Measurements from ENCODE around the gene IFITM1. TPM values are rescaled to one million over a fixed set of nuclear protein-coding genes. Genes with fewer than 3 reads are reported as not detected.

The IFITM1 gene
- total RNA-seq (2014; rRNA removed; shearing (Covaris generic)): 3.1 and 4.5 TPM in 2 replicates

DNA sequence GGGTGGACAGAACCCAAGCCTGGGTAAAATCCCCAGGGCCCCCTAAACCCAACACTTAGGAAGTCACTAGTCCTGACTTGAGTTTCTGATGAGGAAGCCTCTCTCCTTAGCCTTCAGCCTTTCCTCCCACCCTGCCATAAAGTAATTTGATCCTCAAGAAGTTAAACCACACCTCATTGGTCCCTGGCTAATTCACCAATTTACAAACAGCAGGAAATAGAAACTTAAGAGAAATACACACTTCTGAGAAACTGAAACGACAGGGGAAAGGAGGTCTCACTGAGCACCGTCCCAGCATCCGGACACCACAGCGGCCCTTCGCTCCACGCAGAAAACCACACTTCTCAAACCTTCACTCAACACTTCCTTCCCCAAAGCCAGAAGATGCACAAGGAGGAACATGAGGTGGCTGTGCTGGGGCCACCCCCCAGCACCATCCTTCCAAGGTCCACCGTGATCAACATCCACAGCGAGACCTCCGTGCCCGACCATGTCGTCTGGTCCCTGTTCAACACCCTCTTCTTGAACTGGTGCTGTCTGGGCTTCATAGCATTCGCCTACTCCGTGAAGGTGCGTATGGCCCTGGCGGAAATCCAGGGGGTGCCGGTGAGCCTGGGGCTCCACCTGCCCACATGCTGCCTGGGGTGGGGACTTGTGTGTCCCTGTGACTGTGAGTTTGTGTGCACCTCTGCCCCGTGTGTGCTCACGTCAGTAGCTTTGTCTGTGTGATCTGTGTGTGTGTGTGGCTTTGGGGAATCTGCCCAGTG is at the start of gene IFITM1:
Gene IFITM1, plus strand, starts transcription at position 254 of the 767 bp plus-strand sequence. Its CDS starts 131 bp downstream, at position 385.
- DNase-seq (ENCODE audit: low spot score): peak; percentile 22

DNA sequence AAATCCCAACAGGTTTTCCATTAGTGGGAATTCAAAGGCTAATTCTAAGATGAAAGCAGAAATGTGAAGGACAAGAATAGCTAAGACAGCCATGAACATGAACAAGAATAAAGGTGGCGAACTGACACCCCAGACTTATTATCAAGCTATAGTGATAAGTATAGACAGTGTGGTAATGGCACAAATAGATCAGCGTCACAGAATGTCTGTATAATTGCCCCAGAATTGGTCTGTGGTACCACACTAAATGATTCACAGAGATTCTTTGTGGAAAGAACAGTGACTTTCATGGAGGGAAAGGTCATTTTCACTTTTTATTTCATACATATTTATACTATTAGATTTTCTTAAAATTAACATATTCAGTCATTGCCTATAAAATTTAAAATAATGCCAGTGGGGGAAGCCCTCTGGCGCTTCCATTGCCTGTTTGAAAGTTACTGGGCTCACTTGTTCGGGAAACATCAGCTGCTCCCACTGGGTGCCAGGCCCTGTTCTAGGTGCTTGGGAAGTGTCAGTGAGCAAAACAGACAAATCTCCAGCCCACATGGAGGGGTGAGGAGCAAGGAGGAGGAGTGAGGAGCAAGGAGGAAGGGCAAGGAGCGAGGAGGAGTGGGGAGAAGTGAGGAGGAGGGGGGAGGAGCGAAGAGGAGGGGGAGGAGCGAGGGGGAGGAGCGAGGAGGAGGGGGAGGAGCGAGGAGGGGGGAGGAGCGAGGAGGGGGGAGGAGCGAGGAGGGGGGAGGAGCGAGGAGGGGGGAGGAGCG is 47.0 kb upstream of the IFITM1 start:
- DNase-seq (ENCODE audit: low spot score): no peak

DNA sequence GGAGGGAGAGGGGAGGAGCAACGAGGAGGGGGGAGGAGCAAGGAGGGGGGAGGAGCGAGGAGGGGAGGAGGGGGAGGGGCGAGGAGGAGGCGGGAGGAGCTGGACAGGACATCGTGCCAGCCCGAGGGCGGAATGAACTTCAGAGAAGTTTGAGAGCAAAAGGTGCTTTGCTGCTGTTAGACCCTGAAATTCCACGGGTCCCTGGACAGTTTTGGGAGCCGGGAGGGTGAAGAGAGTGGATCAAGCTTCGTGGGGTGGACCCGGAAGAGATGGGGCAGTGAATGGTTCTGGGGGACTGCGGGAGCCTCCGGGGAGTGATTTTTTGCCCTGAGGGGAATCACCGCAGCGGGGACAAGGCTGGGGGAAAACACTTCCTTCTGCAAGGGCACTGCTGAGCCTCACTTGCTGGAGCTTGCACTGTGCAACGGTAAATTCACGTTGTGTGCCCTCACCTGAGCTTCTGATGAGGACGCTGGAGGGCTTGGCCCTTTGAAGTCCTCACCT is 46.3 kb upstream of the IFITM1 start:
- no peak for DNase-seq (ENCODE audit: low spot score)

DNA sequence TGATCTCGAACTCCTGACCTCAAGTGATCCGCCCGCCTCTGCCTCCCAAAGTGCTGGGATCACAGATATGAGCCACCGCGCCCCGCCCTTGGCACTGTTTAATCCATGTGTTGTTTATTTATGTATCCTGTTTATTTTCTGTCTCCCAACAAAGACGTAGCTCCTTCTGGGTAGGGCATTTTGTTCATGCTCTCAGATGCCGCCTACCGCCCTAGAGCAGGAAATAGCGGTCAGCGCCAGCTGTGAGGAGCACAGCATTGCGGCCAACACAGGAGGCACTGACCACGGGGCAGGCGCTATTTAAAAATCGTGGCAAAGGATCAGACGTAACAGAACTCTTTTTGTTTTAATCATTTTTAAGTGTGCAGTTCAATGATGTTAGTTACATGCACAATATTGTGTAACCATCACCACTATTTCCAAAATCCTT is 45.1 kb upstream of the IFITM1 start:
- DNase-seq (ENCODE audit: low spot score): peak; percentile 86

GRCh38 chr11:269146-269890 is 44.5 kb upstream of the IFITM1 start:
- DNase-seq (ENCODE audit: low spot score): no peak

DNA sequence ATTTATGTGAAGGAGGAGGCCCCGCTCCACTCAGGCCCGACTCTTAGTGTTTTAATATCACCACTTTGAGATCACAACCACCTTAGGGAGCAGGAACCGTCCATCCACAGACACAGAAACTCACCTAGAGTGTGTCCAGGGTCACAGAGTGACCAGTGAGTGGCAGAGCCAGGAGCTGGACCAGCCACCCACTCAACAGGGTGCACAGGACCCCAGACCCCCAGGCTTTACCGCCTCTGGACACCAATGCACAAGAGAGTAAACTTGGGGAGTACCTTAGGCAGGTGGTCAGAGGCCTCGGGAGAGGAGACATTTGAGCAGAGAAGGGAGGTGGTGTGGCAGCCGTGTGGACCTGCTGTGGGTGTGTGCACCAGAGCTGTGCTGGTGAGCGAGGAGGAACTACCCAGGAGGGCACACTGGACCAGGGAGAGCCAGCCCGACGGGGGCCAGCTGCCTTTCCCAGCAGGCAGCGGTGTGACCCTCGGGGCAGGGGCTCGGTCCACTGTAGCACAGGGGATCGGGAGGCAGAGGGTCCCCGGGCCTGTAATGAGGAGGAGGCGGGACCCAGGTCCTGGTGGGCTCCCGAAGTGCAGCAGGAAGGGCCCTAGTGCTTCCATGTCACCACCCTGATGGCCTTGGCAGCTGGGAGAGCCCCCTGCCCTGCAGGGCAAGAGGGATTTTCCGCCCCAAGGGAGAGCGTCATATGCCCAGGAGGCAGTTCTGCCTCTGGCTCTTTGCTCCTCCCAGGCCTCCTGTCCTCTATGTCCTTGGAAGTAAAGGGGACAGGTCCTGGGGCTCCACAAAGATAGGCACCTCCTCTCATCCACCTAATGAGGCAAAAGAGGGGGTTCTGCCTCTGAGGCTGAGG is 43.2 kb upstream of the IFITM1 start:
- DNase-seq (ENCODE audit: low spot score): no peak

DNA sequence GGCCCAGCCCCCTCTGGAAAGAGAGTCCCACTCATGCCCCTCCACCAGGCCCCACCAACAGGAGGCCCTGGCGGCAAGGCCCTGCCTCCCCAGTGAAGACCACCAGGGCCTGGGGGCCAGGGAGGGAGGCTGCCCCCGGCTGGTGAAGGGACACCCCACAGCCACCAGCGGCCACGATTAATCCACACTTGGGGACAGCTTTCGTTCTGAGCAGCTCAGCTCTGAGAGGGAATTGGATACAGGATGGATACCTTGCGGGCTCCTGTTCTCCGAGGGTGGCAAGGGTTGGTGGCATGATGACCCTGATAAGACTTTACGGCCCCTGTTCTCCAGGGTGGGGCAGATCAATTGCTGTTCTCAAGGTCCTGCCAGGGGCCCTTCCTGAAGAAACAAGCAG is 42.5 kb upstream of the IFITM1 start:
- no peak for DNase-seq (ENCODE audit: low spot score)

DNA sequence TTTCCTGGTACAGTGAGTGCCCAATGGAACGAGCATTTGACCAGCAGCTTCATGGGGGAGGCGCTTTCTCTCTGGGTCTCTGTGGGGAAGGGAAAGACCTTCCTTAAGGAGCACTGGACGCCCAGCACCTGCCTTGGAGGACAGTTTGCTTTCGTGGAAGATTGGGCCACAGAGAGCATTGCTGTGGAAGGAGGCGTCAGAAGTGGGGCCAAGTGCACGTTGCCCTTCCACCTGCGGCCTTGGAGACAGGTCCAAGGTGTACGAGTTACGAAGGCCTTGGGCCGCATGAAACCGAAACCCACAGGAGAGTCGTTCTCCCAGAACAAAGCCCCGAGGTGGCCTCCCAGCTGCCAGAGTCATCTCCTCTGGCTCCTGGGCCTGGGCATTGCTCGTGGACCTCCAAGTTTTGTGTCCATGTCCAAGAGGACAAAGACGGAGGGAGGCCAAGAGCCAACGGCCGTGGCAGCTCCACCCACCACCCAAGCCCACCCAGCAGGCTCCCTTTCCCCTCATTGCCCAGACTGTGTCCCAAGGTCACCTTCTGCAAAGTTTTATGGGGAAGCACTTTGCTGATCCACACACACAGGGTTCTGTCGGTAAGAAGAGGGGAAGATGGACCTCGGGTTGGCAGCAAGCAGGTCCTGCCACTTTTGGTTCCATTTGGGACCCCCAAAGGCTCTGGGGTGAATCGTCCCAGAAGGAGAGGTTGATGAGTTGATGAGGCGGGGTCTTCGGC is 41.5 kb upstream of the IFITM1 start:
- DNase-seq (ENCODE audit: low spot score): no peak

DNA sequence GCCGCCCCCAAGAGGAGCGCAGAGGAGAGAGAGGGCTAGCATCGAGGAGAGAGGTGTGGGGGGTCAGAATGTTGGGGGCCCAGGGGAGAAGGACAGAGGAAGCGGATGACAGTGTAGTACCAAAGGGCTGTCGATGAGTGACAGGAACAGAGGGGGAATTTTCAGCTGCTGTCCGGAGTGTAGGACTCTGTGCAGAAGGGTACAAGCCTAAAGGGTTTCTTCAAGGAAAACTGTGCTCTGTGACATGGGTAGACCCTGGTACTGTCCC is 41.0 kb upstream of the IFITM1 start:
- no peak for DNase-seq (ENCODE audit: low spot score)

- no peak for DNase-seq (ENCODE audit: low spot score)
Observed at GRCh38 chr11:276219-276618, 37.6 kb upstream of the IFITM1 start.

DNA sequence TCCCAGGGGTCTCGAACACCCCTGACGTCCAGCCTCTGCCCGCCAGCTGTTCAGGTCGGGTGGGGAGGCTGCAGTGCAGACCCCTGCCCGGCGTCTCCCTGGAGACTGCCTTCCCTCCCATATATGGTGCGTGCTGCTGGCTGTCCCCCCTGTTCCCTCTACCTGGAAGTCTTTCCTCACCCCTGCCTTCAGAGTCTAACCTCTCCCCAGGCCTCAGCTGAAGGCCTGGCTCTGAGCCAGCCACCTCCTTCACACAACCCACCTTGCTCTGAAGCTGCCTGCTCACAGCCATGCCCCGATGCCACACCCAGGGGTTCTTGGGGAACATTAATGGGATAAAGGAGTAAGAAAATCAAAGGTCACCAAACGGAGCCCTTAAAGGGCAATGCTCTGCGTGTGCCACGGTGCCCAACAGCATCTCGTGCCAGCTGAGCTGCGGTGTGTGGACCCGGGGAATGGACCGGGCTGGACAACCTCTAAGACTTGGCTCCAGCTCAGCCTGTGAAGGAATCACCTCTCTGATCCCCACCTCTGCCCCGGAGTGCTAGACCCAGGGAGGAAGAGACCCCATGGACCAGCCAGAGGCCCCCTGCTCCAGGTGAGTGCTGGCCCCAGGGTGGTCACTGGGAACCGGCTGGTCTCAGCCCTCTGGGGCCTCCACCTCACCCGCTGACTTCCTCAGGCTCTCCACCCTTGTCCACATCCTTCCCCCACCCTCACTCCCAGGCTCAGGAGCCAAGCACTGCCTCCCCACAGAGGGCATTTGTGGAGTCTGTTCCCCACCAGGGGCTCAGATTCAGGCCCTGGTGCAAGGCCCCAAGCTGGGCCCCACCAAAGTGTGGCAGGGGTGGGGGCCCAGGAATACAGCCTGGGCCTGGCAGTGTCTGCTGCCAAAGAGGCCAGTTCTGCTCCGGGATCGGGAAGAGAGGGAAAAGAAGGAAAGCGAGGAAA is 35.6 kb upstream of the IFITM1 start, which contains the start of gene NLRP6:
Gene NLRP6, plus strand, starts transcription at position 407 of the 951 bp plus-strand sequence. Its CDS starts 163 bp downstream, at position 570.
- DNase-seq (ENCODE audit: low spot score): no peak

- DNase-seq (ENCODE audit: low spot score): no peak
Observed at GRCh38 chr11:279040-279965, 34.5 kb upstream of the IFITM1 start.

- no peak for DNase-seq (ENCODE audit: low spot score)
Observed at GRCh38 chr11:279966-280705, 33.7 kb upstream of the IFITM1 start.

DNA sequence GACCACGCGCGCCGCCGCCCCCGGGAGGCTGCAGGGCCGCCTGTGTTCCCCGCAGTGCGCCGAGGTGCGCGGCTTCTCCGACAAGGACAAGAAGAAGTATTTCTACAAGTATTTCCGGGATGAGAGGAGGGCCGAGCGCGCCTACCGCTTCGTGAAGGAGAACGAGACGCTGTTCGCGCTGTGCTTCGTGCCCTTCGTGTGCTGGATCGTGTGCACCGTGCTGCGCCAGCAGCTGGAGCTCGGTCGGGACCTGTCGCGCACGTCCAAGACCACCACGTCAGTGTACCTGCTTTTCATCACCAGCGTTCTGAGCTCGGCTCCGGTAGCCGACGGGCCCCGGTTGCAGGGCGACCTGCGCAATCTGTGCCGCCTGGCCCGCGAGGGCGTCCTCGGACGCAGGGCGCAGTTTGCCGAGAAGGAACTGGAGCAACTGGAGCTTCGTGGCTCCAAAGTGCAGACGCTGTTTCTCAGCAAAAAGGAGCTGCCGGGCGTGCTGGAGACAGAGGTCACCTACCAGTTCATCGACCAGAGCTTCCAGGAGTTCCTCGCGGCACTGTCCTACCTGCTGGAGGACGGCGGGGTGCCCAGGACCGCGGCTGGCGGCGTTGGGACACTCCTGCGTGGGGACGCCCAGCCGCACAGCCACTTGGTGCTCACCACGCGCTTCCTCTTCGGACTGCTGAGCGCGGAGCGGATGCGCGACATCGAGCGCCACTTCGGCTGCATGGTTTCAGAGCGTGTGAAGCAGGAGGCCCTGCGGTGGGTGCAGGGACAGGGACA is 32.9 kb upstream of the IFITM1 start:
- no peak for DNase-seq (ENCODE audit: low spot score)

DNA sequence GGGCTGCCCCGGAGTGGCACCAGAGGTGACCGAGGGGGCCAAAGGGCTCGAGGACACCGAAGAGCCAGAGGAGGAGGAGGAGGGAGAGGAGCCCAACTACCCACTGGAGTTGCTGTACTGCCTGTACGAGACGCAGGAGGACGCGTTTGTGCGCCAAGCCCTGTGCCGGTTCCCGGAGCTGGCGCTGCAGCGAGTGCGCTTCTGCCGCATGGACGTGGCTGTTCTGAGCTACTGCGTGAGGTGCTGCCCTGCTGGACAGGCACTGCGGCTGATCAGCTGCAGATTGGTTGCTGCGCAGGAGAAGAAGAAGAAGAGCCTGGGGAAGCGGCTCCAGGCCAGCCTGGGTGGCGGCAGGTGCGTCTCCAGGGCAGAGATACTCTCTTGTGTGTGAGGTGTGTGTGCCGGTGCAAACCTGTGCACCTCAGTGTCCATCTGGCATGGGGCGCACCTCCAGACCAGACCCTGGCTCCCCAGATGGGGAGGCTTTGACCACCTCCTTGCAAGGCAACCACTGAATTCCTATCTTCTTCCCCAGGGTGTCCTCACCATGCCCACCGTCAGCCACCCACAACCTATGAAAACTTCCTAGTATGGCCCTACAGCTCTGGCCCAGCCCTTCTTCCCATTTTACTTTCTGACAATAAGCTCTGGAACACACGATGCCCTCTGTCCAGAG is 32.2 kb upstream of the IFITM1 start:
- no peak for DNase-seq (ENCODE audit: low spot score)

- DNase-seq (ENCODE audit: low spot score): no peak
Observed at GRCh38 chr11:282171-282570, 31.7 kb upstream of the IFITM1 start.

Measured in A172 (cell line).